ENCODE data around the gene GATAD2A. TPM values are rescaled to one million over a fixed set of nuclear protein-coding genes. Genes with fewer than 3 reads are reported as not detected.
A peak's percentile ranks its signal among the peaks of the same experiment; 100 is the strongest.

GATAD2A gene
- total and polyA plus RNA-seq, 9 of the 15 experiments (the other 6 are each of a cell fraction or from before 2014, with no cell fraction given) = 2.4 to 226 (median 44.2) TPM

DNA sequence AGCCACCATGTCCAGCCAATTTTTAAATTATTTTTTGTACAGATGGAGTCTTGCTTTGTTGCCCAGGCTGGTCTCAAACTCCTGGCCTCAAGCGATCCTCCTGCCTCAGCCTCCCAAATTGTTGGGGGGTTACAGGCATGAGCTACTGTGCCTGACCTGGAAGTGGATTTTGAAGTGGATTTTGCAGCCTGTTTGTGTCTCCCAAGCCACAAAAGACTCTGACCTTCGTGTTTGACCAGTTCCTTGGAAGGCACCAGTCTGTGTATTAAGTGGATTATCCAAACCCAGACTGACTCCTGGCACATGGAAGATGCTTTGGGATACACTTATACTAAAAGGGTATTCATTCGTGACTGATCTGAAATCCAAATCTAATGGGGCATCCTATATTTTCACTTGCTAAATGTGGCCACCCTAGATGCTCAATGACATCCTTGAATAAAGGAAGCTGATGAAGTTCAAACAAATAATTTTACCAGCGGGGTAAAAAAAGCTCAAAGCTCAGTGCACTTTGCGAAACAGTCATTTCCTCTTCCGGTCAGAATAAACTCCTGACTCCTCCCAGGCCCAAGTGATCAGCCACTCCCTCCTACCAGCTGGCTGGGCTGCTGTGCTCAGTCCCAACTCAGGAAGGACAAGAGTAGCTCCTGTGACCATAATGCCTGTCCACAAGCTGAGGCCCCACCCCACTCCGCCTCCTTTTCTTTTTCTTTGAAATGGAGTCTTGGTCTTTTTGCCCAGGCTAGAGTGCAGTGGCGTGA lies 32.6 kb upstream of the GATAD2A start (continued):
- TF ChIP-seq, protein P1, sequence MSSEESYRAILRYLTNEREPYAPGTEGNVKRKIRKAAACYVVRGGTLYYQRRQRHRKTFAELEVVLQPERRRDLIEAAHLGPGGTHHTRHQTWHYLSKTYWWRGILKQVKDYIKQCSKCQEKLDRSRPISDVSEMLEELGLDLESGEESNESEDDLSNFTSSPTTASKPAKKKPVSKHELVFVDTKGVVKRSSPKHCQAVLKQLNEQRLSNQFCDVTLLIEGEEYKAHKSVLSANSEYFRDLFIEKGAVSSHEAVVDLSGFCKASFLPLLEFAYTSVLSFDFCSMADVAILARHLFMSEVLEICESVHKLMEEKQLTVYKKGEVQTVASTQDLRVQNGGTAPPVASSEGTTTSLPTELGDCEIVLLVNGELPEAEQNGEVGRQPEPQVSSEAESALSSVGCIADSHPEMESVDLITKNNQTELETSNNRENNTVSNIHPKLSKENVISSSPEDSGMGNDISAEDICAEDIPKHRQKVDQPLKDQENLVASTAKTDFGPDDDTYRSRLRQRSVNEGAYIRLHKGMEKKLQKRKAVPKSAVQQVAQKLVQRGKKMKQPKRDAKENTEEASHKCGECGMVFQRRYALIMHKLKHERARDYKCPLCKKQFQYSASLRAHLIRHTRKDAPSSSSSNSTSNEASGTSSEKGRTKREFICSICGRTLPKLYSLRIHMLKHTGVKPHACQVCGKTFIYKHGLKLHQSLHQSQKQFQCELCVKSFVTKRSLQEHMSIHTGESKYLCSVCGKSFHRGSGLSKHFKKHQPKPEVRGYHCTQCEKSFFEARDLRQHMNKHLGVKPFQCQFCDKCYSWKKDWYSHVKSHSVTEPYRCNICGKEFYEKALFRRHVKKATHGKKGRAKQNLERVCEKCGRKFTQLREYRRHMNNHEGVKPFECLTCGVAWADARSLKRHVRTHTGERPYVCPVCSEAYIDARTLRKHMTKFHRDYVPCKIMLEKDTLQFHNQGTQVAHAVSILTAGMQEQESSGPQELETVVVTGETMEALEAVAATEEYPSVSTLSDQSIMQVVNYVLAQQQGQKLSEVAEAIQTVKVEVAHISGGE (CRISPR knock-in tag; IDR thresholded peaks at IDR 0.05) = peak in 1 of 3 experiments; percentile 90; a peak in 2 of 6 replicates
- TF ChIP-seq CSDE1 (IDR thresholded peaks at IDR 0.05) = no peak
- TF ChIP-seq BRD9 (IDR thresholded peaks at IDR 0.05; ENCODE audit: low read depth, partially characterized antibody) = peak; percentile 26
- TF ChIP-seq, protein P2, sequence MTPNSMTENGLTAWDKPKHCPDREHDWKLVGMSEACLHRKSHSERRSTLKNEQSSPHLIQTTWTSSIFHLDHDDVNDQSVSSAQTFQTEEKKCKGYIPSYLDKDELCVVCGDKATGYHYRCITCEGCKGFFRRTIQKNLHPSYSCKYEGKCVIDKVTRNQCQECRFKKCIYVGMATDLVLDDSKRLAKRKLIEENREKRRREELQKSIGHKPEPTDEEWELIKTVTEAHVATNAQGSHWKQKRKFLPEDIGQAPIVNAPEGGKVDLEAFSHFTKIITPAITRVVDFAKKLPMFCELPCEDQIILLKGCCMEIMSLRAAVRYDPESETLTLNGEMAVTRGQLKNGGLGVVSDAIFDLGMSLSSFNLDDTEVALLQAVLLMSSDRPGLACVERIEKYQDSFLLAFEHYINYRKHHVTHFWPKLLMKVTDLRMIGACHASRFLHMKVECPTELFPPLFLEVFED (CRISPR knock-in tag; conservative IDR thresholded peaks at IDR 0.05) = no peak
- TF ChIP-seq, protein P3, sequence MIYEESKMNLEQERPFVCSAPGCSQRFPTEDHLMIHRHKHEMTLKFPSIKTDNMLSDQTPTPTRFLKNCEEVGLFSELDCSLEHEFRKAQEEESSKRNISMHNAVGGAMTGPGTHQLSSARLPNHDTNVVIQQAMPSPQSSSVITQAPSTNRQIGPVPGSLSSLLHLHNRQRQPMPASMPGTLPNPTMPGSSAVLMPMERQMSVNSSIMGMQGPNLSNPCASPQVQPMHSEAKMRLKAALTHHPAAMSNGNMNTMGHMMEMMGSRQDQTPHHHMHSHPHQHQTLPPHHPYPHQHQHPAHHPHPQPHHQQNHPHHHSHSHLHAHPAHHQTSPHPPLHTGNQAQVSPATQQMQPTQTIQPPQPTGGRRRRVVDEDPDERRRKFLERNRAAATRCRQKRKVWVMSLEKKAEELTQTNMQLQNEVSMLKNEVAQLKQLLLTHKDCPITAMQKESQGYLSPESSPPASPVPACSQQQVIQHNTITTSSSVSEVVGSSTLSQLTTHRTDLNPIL (CRISPR knock-in tag; IDR thresholded peaks at IDR 0.05) = no peak
- TF ChIP-seq SRF (CRISPR knock-in tag; IDR thresholded peaks at IDR 0.05) = no peak
- TF ChIP-seq, protein P4, sequence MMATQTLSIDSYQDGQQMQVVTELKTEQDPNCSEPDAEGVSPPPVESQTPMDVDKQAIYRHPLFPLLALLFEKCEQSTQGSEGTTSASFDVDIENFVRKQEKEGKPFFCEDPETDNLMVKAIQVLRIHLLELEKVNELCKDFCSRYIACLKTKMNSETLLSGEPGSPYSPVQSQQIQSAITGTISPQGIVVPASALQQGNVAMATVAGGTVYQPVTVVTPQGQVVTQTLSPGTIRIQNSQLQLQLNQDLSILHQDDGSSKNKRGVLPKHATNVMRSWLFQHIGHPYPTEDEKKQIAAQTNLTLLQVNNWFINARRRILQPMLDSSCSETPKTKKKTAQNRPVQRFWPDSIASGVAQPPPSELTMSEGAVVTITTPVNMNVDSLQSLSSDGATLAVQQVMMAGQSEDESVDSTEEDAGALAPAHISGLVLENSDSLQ (IDR thresholded peaks at IDR 0.05) = peak; percentile 32
- TF ChIP-seq MAFF (IDR thresholded peaks at IDR 0.05; ENCODE audit: low read length) = no peak
- TF ChIP-seq, protein P5, sequence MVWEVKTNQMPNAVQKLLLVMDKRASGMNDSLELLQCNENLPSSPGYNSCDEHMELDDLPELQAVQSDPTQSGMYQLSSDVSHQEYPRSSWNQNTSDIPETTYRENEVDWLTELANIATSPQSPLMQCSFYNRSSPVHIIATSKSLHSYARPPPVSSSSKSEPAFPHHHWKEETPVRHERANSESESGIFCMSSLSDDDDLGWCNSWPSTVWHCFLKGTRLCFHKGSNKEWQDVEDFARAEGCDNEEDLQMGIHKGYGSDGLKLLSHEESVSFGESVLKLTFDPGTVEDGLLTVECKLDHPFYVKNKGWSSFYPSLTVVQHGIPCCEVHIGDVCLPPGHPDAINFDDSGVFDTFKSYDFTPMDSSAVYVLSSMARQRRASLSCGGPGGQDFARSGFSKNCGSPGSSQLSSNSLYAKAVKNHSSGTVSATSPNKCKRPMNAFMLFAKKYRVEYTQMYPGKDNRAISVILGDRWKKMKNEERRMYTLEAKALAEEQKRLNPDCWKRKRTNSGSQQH (CRISPR knock-in tag; IDR thresholded peaks at IDR 0.05) = no peak
- peak; percentile 37; the same call in 1 of the 2 replicates for TF ChIP-seq PHF8 (IDR thresholded peaks at IDR 0.05; ENCODE audit: borderline replicate concordance, low read length)
- 0 out of 4 replicates have a peak, but pooled peaks of 1 of the 2 experiments have one; percentile 16 for TF ChIP-seq TRIM24 (IDR thresholded peaks at IDR 0.05)
- TF ChIP-seq, protein P6, sequence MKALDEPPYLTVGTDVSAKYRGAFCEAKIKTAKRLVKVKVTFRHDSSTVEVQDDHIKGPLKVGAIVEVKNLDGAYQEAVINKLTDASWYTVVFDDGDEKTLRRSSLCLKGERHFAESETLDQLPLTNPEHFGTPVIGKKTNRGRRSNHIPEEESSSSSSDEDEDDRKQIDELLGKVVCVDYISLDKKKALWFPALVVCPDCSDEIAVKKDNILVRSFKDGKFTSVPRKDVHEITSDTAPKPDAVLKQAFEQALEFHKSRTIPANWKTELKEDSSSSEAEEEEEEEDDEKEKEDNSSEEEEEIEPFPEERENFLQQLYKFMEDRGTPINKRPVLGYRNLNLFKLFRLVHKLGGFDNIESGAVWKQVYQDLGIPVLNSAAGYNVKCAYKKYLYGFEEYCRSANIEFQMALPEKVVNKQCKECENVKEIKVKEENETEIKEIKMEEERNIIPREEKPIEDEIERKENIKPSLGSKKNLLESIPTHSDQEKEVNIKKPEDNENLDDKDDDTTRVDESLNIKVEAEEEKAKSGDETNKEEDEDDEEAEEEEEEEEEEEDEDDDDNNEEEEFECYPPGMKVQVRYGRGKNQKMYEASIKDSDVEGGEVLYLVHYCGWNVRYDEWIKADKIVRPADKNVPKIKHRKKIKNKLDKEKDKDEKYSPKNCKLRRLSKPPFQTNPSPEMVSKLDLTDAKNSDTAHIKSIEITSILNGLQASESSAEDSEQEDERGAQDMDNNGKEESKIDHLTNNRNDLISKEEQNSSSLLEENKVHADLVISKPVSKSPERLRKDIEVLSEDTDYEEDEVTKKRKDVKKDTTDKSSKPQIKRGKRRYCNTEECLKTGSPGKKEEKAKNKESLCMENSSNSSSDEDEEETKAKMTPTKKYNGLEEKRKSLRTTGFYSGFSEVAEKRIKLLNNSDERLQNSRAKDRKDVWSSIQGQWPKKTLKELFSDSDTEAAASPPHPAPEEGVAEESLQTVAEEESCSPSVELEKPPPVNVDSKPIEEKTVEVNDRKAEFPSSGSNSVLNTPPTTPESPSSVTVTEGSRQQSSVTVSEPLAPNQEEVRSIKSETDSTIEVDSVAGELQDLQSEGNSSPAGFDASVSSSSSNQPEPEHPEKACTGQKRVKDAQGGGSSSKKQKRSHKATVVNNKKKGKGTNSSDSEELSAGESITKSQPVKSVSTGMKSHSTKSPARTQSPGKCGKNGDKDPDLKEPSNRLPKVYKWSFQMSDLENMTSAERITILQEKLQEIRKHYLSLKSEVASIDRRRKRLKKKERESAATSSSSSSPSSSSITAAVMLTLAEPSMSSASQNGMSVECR (CRISPR knock-in tag; IDR thresholded peaks at IDR 0.05) = no peak
